Stimulated activated CD8-positive, alpha-beta memory T cell treated with anti-CD3 and anti-CD28 coated beads, Interleukin-15, amount 100 ng/mL, for 24 hours (primary cell): Measurements from ENCODE around the gene ZDHHC11.
"Not testable (repeated sequence)": the region's sequence is repeated elsewhere in the genome, so short reads cannot be mapped to it uniquely, and the experiment has no call there.

ENCODE experiments used
- DNase-seq: peaks from one replicate; pipeline ENCODE4 v3.0.0-alpha.2; 2020; ENCODE audit warnings: low read depth

The ZDHHC11 gene

GRCh38 chr5:811384-811783 is 39.4 kb downstream of the ZDHHC11 start:
- not testable (repeated sequence) for DNase-seq

GRCh38 chr5:807719-808514 is 42.9 kb downstream of the ZDHHC11 start:
- not testable (repeated sequence) for DNase-seq

GRCh38 chr5:801472-801871 is 49.3 kb downstream of the ZDHHC11 start:
- DNase-seq: no peak

- DNase-seq: not testable (repeated sequence)
These were observed 49.7 kb downstream of the ZDHHC11 start for GRCh38 chr5:801055-801454.

- not testable (repeated sequence) for DNase-seq
These were observed 52.2 kb downstream of the ZDHHC11 start for GRCh38 chr5:798505-799138.

GRCh38 chr5:797986-798385 is 52.8 kb downstream of the ZDHHC11 start:
- DNase-seq: not testable (repeated sequence)

GRCh38 chr5:795873-796272 is 54.9 kb downstream of the ZDHHC11 start:
- DNase-seq: not testable (repeated sequence)

- DNase-seq: not testable (repeated sequence)
These were observed 55.8 kb downstream of the ZDHHC11 start for GRCh38 chr5:794948-795347.

- DNase-seq: not testable (repeated sequence)
These were observed 62.1 kb downstream of the ZDHHC11 start for GRCh38 chr5:788703-789102.

GRCh38 chr5:787857-788233 is 62.9 kb downstream of the ZDHHC11 start:
- not testable (repeated sequence) for DNase-seq

GRCh38 chr5:787224-787856 is 63.4 kb downstream of the ZDHHC11 start:
- DNase-seq: not testable (repeated sequence)

- not testable (repeated sequence) for DNase-seq
These were observed 65.5 kb downstream of the ZDHHC11 start for GRCh38 chr5:785181-785705.

- DNase-seq: peak; percentile 89
These were observed 66.2 kb downstream of the ZDHHC11 start, which contains the start of gene ZDHHC11B for GRCh38 chr5:784428-785177. Gene ZDHHC11B (minus strand): TSS chr5:784729. CDS start chr5:766919, 17,810 bp downstream.

GRCh38 chr5:783881-784427 is 66.8 kb downstream of the ZDHHC11 start:
- not testable (repeated sequence) for DNase-seq

GRCh38 chr5:783049-783802 is 67.6 kb downstream of the ZDHHC11 start:
- DNase-seq: not testable (repeated sequence)

- DNase-seq: not testable (repeated sequence)
These were observed 68.4 kb downstream of the ZDHHC11 start for GRCh38 chr5:782356-782755.

- not testable (repeated sequence) for DNase-seq
These were observed 70.2 kb downstream of the ZDHHC11 start for GRCh38 chr5:780571-780970.

GRCh38 chr5:778967-779366 is 71.8 kb downstream of the ZDHHC11 start:
- DNase-seq: not testable (repeated sequence)

GRCh38 chr5:778421-778820 is 72.4 kb downstream of the ZDHHC11 start:
- not testable (repeated sequence) for DNase-seq

GRCh38 chr5:777756-778161 is 73.0 kb downstream of the ZDHHC11 start:
- DNase-seq: no peak
